MM.1S (cell line): Measurements from ENCODE around the gene ACTL10.

Experiments used
- EZH2phosphoT487 ChIP-seq: fragments of 300-600 bp; sonication (generic); IDR thresholded peaks from 2 replicates; pipeline ENCODE4 v1.6.1; 2018; ENCODE audit warnings: antibody characterized with exemption, low read length
- TF ChIP-seq, protein P1 (sequence below): fragments of 300-600 bp; sonication (generic); IDR thresholded peaks from 2 replicates; pipeline ENCODE4 v1.5.1; 2016; ENCODE audit warnings: antibody characterized with exemption, low read length, mixed read lengths

DNA sequence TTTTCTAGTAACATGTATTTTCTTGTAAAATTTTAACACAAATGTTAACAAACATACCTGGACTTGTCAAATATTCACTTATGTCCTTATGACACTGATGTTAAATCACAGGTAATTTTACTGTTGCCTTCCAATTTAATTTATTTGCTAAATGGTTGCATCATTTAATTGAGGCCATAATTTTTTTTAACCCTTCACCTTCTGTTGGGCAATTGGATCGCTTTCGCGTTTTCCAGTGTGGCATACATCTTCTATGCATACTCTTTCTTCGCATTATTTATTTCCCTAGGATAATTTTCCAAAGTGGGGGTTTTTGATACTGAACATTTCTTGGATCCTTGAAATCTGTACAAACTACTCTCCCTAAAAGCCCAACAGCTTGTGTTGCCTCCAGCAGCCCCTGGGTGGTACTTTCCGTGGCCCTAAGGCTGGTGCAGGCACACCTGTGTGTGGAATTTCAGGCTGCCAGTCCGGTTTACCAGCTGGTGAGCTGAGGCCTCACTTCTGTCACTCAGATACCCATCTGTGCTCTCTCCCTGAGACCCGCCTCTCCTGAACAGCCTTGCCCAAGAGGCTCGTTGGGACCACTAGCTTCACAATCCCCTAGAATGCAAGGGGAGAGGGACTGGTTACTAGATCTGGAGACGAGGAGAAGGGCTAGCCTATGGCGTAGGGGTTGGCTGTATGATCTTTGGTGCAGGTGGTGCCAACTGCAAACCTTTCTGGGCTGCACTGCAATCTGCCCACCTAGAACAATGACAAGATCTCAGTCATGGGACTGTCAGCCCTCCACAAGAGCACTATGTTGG is 15.8 kb upstream of the ACTL10 start:
- TF ChIP-seq, protein P1, sequence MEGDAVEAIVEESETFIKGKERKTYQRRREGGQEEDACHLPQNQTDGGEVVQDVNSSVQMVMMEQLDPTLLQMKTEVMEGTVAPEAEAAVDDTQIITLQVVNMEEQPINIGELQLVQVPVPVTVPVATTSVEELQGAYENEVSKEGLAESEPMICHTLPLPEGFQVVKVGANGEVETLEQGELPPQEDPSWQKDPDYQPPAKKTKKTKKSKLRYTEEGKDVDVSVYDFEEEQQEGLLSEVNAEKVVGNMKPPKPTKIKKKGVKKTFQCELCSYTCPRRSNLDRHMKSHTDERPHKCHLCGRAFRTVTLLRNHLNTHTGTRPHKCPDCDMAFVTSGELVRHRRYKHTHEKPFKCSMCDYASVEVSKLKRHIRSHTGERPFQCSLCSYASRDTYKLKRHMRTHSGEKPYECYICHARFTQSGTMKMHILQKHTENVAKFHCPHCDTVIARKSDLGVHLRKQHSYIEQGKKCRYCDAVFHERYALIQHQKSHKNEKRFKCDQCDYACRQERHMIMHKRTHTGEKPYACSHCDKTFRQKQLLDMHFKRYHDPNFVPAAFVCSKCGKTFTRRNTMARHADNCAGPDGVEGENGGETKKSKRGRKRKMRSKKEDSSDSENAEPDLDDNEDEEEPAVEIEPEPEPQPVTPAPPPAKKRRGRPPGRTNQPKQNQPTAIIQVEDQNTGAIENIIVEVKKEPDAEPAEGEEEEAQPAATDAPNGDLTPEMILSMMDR = no peak
- TF ChIP-seq EZH2phosphoT487 = no peak
